Liver (tissue), 9 donors: ENCODE data around the gene FADS1. TPM values are rescaled to one million over a fixed set of nuclear protein-coding genes. Genes with fewer than 3 reads are reported as not detected.

Experiments
- DNase-seq: peaks from one replicate; pipeline ENCODE4 v3.0.0-alpha.2; 2017; ENCODE audit warnings: low spot score
- H3K27ac ChIP-seq, 2 donors: one replicate each; pipeline ENCODE4 v1.7.0; 2013; ENCODE audit warnings: inconsistent platforms in 2 of 2, low read length in 2 of 2, control low read depth in 1 of 2, low read depth in 1 of 2, mild to moderate bottlenecking in 1 of 2
- H3K27me3 ChIP-seq, 4 donors: one replicate each; pipeline versions ENCODE4 v1.6.1 to v1.7.0; 2013; ENCODE audit warnings: low read length in 3 of 4, inconsistent platforms in 1 of 4, mild to moderate bottlenecking in 1 of 4, moderate library complexity in 1 of 4; ENCODE audit not compliant: control insufficient read depth in 4 of 4, insufficient read depth in 4 of 4
- H3K36me3 ChIP-seq, 4 donors: one replicate each; pipeline versions ENCODE4 v1.6.1 to v1.7.0; 2013; ENCODE audit warnings: low read length in 3 of 4, mild to moderate bottlenecking in 3 of 4, low read depth in 1 of 4, moderate library complexity in 1 of 4; ENCODE audit not compliant: control insufficient read depth in 4 of 4, insufficient read depth in 3 of 4
- H3K4me1 ChIP-seq, 4 donors: one replicate each; pipeline versions ENCODE4 v1.6.1 to v1.7.0; 2013; ENCODE audit warnings: low read length in 3 of 4, mild to moderate bottlenecking in 3 of 4, moderate library complexity in 1 of 4; ENCODE audit not compliant: control insufficient read depth in 4 of 4, insufficient read depth in 4 of 4
- H3K4me3 ChIP-seq, 3 donors: one replicate each; pipeline versions ENCODE4 v1.6.1 to v1.7.0; 2013; ENCODE audit warnings: low read length in 3 of 3, control low read depth in 1 of 3, low read depth in 1 of 3, mild to moderate bottlenecking in 1 of 3
- H3K9ac ChIP-seq, 2 donors: one replicate each; pipeline ENCODE4 v1.7.0; 2013; ENCODE audit warnings: low read length in 2 of 2, mild to moderate bottlenecking in 2 of 2, moderate library complexity in 2 of 2, control low read depth in 1 of 2, low read depth in 1 of 2
- H3K9me3 ChIP-seq, 4 donors: one replicate each; pipeline versions ENCODE4 v1.6.1 to v1.7.0; 2013; ENCODE audit warnings: low read length in 3 of 4; ENCODE audit not compliant: control insufficient read depth in 4 of 4
- ATF3 ChIP-seq: IDR thresholded peaks from 2 replicates; pipeline ENCODE4 v1.6.1; 2016; ENCODE audit warnings: antibody characterized with exemption
- CTCF ChIP-seq: fragments of 150-350 bp; IDR thresholded peaks from 2 replicates; pipeline ENCODE4 v1.5.1; 2017; ENCODE audit warnings: improper control_type of control experiment, low read depth, low read length; ENCODE audit not compliant: missing input control
- EGR1 ChIP-seq, 2 donors: IDR thresholded peaks; 2 replicates each; pipeline ENCODE4 v1.6.1; 2016 to 2018; ENCODE audit warnings: antibody characterized with exemption in 2 of 2, low read depth in 2 of 2
- FOXA1 ChIP-seq: IDR thresholded peaks from 2 replicates; pipeline ENCODE4 v1.6.1; 2016; ENCODE audit warnings: antibody characterized with exemption
- FOXA2 ChIP-seq: IDR thresholded peaks from 2 replicates; pipeline ENCODE4 v1.6.1; 2016; ENCODE audit warnings: antibody characterized with exemption
- GABPA ChIP-seq, 2 donors: IDR thresholded peaks in 1 of 2; conservative IDR thresholded peaks in 1 of 2; 2 replicates each; pipeline ENCODE4 v1.6.1; 2016; ENCODE audit warnings: antibody characterized with exemption in 2 of 2, mild to moderate bottlenecking in 1 of 2, moderate library complexity in 1 of 2
- HNF4A ChIP-seq, 2 donors: conservative IDR thresholded peaks; 2 replicates each; pipeline ENCODE4 v1.6.1; 2016; ENCODE audit warnings: antibody characterized with exemption in 2 of 2, mild to moderate bottlenecking in 2 of 2
- HNF4G ChIP-seq: IDR thresholded peaks from 2 replicates; pipeline ENCODE4 v1.6.1; 2016; ENCODE audit warnings: antibody characterized with exemption
- JUND ChIP-seq, 2 donors: IDR thresholded peaks; 2 replicates each; pipeline ENCODE4 v1.6.1; 2016; ENCODE audit warnings: antibody characterized with exemption in 2 of 2
- MAX ChIP-seq: IDR thresholded peaks from 2 replicates; pipeline ENCODE4 v1.6.1; 2016; ENCODE audit warnings: antibody characterized with exemption
- NR2F2 ChIP-seq: IDR thresholded peaks from 2 replicates; pipeline ENCODE4 v1.6.1; 2016; ENCODE audit warnings: antibody characterized with exemption
- RAD21 ChIP-seq, 2 donors: IDR thresholded peaks; 2 replicates each; pipeline ENCODE4 v1.6.1; 2016; ENCODE audit warnings: antibody characterized with exemption in 2 of 2, mild to moderate bottlenecking in 2 of 2
- REST ChIP-seq: IDR thresholded peaks from 2 replicates; pipeline ENCODE4 v1.6.1; 2016; ENCODE audit warnings: antibody characterized with exemption, mild to moderate bottlenecking
- RXRA ChIP-seq, 2 donors: IDR thresholded peaks; 2 replicates each; pipeline ENCODE4 v1.6.1; 2017 to 2018; ENCODE audit warnings: antibody characterized with exemption in 2 of 2, mild to moderate bottlenecking in 1 of 2
- SP1 ChIP-seq: IDR thresholded peaks from 2 replicates; pipeline ENCODE4 v1.6.1; 2018; ENCODE audit warnings: antibody characterized with exemption, mild to moderate bottlenecking
- TAF1 ChIP-seq: conservative IDR thresholded peaks from 2 replicates; pipeline ENCODE4 v1.6.1; 2016; ENCODE audit warnings: antibody characterized with exemption, mild to moderate bottlenecking
- YY1 ChIP-seq: IDR thresholded peaks from 2 replicates; pipeline ENCODE4 v1.6.1; 2016; ENCODE audit warnings: antibody characterized with exemption, mild to moderate bottlenecking
- ZBTB33 ChIP-seq: IDR thresholded peaks from 2 replicates; pipeline ENCODE4 v1.6.1; 2016; ENCODE audit warnings: antibody characterized with exemption
- WGBS: extraction: QIAGEN DNeasy Blood & Tissue Kit; methylation state at CpG from one replicate; pipeline ENCODE4 v1.1.7; 2013; 5-methylcytosine and 5-hydroxymethylcytosine counted together
- polyA plus RNA-seq, 2 donors: library from polyadenylated mRNA; stranded (reverse) in 1 of 2; unstranded in 1 of 2; fragments of 200-250 nt in 1 of 2; fragments of >200 nt in 1 of 2; fragmentation: Nextera tagmentation in 1 of 2; extraction: Ambion mirVana in 1 of 2; gene quantifications; one replicate each; pipeline versions ENCODE4 v1.2.1 to v1.2.3, GENCODE V29; 2013 to 2015
- total RNA-seq, 2 donors: library from RNA; depleted of rRNA; stranded (reverse); fragments of >200 nt; gene quantifications; one replicate each; pipeline ENCODE4 v1.2.3, GENCODE V29; 2014
- donor health status: healthy.
- donor health status: healthy.
- donor health status: healthy.
- donor health status: healthy.
- donor health status: healthy.

The FADS1 gene
- total and polyA plus RNA-seq, 4 donors: 16.8 to 137 (median 58.7) TPM

GRCh38 chr11:61827571-61828378 is 11.0 kb upstream of the FADS1 start, which contains the start of gene FADS2:
Gene FADS2 (plus strand): TSS chr11:61828300. CDS start chr11:61828391, 91 bp downstream.
- H3K9ac ChIP-seq: peak within 1 kb of the TSS in 1 of 2 donors; percentile 48
- peak within 1 kb of the TSS; percentile 83 to 88 for H3K27ac ChIP-seq
- peaks cover 10 to 57% (median 49%) of the 10 kb centered on the region in 4 donors for H3K4me1 ChIP-seq
- no peaks in the 10 kb centered on the region for H3K9me3 ChIP-seq
- peak within 1 kb of the TSS; percentile 67 to 75 (median 70) for H3K4me3 ChIP-seq
- DNase-seq: peak; percentile 89
- H3K36me3 ChIP-seq: no peaks in the 10 kb centered on the region
- TF ChIP-seq JUND (IDR thresholded peaks at IDR 0.05): no peak
- TF ChIP-seq HNF4G: no peak
- TF ChIP-seq REST: peak; percentile 53
- peak; percentile 39 for TF ChIP-seq SP1
- no peak for TF ChIP-seq ATF3
- TF ChIP-seq FOXA1: no peak
- TF ChIP-seq EGR1 (IDR thresholded peaks at IDR 0.05; ENCODE audit: low read depth in 2 of 2): no peak
- TF ChIP-seq YY1: peak; percentile 64
- TF ChIP-seq NR2F2: no peak
- peak in 1 of 2 donors; percentile 72 for TF ChIP-seq HNF4A (conservative IDR thresholded peaks at IDR 0.05)
- peak in 1 of 2 donors; percentile 18 for TF ChIP-seq RAD21 (IDR thresholded peaks at IDR 0.05)
- no peak for TF ChIP-seq ZBTB33
- TF ChIP-seq TAF1: no peak
- TF ChIP-seq MAX: peak; percentile 29
- TF ChIP-seq FOXA2: no peak
- TF ChIP-seq GABPA (IDR thresholded peaks at IDR 0.05 in 1 of 2, conservative IDR thresholded peaks at IDR 0.05 in 1 of 2): peak in 1 of 2 donors; percentile 76
- TF ChIP-seq CTCF: no peak
- TF ChIP-seq RXRA (IDR thresholded peaks at IDR 0.05): peak; percentile 4 to 51
- no peaks in the 10 kb centered on the region for H3K27me3 ChIP-seq
- WGBS: under 1% methylated on average over 83 of the region's 83 CpGs
